SH-SY5Y (cell line): ENCODE results near the gene OCA2.

Source experiments
- GATA2 ChIP-seq: IDR thresholded peaks from 2 replicates; pipeline ENCODE4 v1.6.1; 2011; ENCODE audit warnings: mild to moderate bottlenecking, low read depth, low read length
- GATA3 ChIP-seq: IDR thresholded peaks from 2 replicates; pipeline ENCODE4 v1.6.1; 2011; ENCODE audit warnings: low read depth, mild to moderate bottlenecking, low read length, moderate library complexity

GRCh38 chr15:28080386-28080785 is 18.7 kb downstream of the OCA2 start:
- TF ChIP-seq GATA2: no peak
- TF ChIP-seq GATA3: no peak
